Measurements from ENCODE around the gene JPH4.

JPH4 gene

DNA sequence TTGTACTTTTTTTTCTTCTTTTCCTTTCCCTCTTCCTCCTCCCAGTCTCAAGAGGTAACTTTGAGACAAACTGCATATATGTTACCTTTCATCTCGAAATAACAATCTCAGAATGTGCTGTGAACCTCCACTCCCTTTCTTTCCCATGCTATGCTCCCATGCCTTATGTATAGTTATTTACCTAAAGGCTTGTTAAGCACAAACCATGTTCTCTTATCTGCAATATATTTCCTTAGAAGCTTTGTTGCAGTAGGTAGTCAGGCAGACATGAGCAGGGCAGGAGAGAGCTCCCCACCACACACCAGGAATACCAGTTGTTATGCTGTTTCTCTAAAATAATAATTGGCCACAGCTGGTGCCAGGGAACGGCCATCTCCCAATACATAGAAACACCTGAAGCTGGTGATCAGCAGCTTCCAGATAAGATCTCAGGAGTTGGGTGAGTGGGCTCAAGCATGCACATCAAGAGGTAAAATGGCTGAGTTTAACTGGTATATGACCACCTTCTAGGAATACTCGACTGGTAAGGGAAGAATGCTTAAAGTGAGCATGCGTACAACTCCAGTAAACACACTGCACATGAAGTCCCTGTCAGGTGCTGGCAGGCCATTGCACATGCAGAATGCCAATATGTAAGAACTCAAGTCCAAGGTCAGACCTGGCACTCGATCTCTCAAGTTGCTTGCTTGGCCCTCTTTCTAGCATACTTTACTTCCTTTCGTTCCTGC is 42.8 kb upstream of the JPH4 start:
- TF ChIP-seq, protein P1, sequence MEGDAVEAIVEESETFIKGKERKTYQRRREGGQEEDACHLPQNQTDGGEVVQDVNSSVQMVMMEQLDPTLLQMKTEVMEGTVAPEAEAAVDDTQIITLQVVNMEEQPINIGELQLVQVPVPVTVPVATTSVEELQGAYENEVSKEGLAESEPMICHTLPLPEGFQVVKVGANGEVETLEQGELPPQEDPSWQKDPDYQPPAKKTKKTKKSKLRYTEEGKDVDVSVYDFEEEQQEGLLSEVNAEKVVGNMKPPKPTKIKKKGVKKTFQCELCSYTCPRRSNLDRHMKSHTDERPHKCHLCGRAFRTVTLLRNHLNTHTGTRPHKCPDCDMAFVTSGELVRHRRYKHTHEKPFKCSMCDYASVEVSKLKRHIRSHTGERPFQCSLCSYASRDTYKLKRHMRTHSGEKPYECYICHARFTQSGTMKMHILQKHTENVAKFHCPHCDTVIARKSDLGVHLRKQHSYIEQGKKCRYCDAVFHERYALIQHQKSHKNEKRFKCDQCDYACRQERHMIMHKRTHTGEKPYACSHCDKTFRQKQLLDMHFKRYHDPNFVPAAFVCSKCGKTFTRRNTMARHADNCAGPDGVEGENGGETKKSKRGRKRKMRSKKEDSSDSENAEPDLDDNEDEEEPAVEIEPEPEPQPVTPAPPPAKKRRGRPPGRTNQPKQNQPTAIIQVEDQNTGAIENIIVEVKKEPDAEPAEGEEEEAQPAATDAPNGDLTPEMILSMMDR (conservative IDR thresholded peaks at IDR 0.05): no peak
- no peak for TF ChIP-seq ZFX (IDR thresholded peaks at IDR 0.05)

DNA sequence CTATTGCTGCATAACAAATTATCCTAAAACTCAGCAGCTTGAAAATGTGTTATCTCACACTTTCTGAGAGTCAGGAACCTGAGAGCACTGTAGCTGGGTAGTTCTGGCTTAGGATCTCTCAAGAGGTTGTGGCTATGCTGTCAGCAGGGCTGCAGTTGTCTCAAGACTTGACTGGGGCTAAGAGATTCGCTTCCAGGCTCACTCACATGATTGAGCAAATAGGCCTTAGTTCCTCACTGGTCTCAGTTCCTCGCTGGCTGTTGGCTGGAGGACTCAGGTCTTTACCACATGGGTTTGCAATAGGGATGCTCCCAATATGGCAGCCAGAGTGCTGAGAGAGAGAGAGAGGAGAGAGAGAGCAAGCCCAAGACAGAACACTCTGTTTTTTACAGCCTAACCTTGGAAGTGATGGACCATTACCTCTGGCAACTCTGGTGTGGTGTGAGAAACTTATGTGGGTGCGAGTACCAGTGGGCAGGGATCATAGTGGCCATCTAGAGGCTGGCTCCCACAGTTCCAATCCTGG is 41.6 kb upstream of the JPH4 start:
- H3K27ac ChIP-seq: no peak overlapping the region
- TF ChIP-seq, protein P1 (conservative IDR thresholded peaks at IDR 0.05): no peak
- TF ChIP-seq ZFX (IDR thresholded peaks at IDR 0.05): no peak

More for the DNA sequence above, 42.8 kb upstream of the JPH4 start:
- H3K27ac ChIP-seq: no peak overlapping the region

GRCh38 chr14:23618415-23618988 is 39.9 kb upstream of the JPH4 start:
- TF ChIP-seq, protein P1 (conservative IDR thresholded peaks at IDR 0.05): no peak
- no peak overlapping the region for H3K27ac ChIP-seq

- no peak overlapping the region for H3K27ac ChIP-seq
- TF ChIP-seq, protein P1 (conservative IDR thresholded peaks at IDR 0.05): no peak
- TF ChIP-seq ZFX (IDR thresholded peaks at IDR 0.05): no peak
Observed at GRCh38 chr14:23617539-23617938, 38.9 kb upstream of the JPH4 start.

DNA sequence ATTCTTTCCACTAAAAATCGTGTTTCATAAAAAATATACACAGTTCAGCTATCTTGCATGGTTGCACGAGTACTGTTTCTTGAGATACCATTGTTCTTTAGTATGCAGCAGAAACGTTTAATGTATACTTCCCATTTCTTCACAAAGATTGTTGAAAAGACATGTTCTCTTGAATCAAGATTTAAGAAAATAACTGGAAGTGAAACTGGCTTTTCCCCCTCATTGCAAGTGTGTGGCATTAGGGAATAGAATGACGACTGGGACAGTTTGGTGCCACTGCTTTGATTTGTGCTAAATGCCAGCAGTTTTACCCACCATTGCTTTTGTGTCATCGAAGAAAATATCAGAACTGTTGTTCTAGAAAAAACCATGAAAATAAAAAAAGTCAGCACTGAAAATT is 37.3 kb upstream of the JPH4 start:
- TF ChIP-seq ZFX (IDR thresholded peaks at IDR 0.05): no peak
- TF ChIP-seq, protein P1 (conservative IDR thresholded peaks at IDR 0.05): no peak
- no peak overlapping the region for H3K27ac ChIP-seq

- H3K27ac ChIP-seq: no peak overlapping the region
- TF ChIP-seq ZFX (IDR thresholded peaks at IDR 0.05): no peak
- TF ChIP-seq, protein P1 (conservative IDR thresholded peaks at IDR 0.05): no peak
Observed at GRCh38 chr14:23614395-23614828, 35.8 kb upstream of the JPH4 start.
